OCI-LY1 (cell line): Measurements from ENCODE around the gene ZBTB7A.

ENCODE experiments used
- H2AFZ ChIP-seq: fragments of 200-600 bp; sonication (generic), shearing (Covaris generic); 2 replicates; pipeline ENCODE4 v1.6.0; 2014; ENCODE audit warnings: antibody characterized with exemption, mild to moderate bottlenecking, low read length
- H3F3A ChIP-seq: fragments of 200-600 bp; sonication (generic), shearing (Covaris generic); 2 replicates; pipeline ENCODE4 v1.6.0; 2014; ENCODE audit warnings: mild to moderate bottlenecking, antibody characterized with exemption, low read length, moderate library complexity; ENCODE audit not compliant: insufficient read depth
- H3K27ac ChIP-seq: fragments of 200-600 bp; sonication (generic); 2 replicates; pipeline ENCODE4 v1.5.1; 2014; ENCODE audit warnings: low read length, mixed run types, mild to moderate bottlenecking, low read depth; ENCODE audit not compliant: poor library complexity, severe bottlenecking
- H3K27me3 ChIP-seq: fragments of 200-600 bp; sonication (generic); 2 replicates; pipeline ENCODE4 v1.6.0; 2014; ENCODE audit warnings: antibody characterized with exemption, mild to moderate bottlenecking, low read length, moderate library complexity; ENCODE audit not compliant: insufficient read depth
- H3K36me3 ChIP-seq: fragments of 200-600 bp; sonication (generic); 2 replicates; pipeline ENCODE4 v1.6.1; 2014; ENCODE audit warnings: mild to moderate bottlenecking, antibody characterized with exemption, low read length, moderate library complexity, mixed read lengths; ENCODE audit not compliant: insufficient read depth
- H3K4me1 ChIP-seq: fragments of 200-600 bp; sonication (generic); 2 replicates; pipeline ENCODE4 v1.5.1; 2014; ENCODE audit warnings: mild to moderate bottlenecking, low read length, moderate library complexity; ENCODE audit not compliant: insufficient read depth, severe bottlenecking
- H3K4me2 ChIP-seq: fragments of 200-600 bp; sonication (generic), shearing (Covaris generic); 2 replicates; pipeline ENCODE4 v1.6.1; 2014; ENCODE audit warnings: low read length
- H3K4me3 ChIP-seq: fragments of 200-600 bp; sonication (generic); 2 replicates; pipeline ENCODE4 v1.5.1; 2014; ENCODE audit warnings: low read length, low read depth, mild to moderate bottlenecking, mixed read lengths; ENCODE audit not compliant: poor library complexity, severe bottlenecking
- H3K79me2 ChIP-seq: fragments of 200-600 bp; shearing (Covaris generic); 2 replicates; pipeline ENCODE4 v1.6.1; 2016; ENCODE audit warnings: mixed run types, low read length, mixed read lengths; ENCODE audit not compliant: insufficient read depth
- H3K9ac ChIP-seq: fragments of 200-600 bp; sonication (generic), shearing (Covaris generic); 2 replicates; pipeline ENCODE4 v1.6.1; 2014; ENCODE audit warnings: mild to moderate bottlenecking, low read length, mixed read lengths
- H3K9me2 ChIP-seq: fragments of 200-600 bp; sonication (generic), shearing (Covaris generic); 2 replicates; pipeline ENCODE4 v1.6.1; 2014; ENCODE audit warnings: low read depth, mild to moderate bottlenecking, low read length, mixed read lengths
- H3K9me3 ChIP-seq: fragments of 200-600 bp; shearing (Covaris generic); 2 replicates; pipeline ENCODE4 v1.6.1; 2014; ENCODE audit warnings: low read length, mixed read lengths
- H4K20me1 ChIP-seq: fragments of 200-600 bp; sonication (generic), shearing (Covaris generic); 2 replicates; pipeline ENCODE4 v1.6.0; 2016; ENCODE audit warnings: mild to moderate bottlenecking, low read length; ENCODE audit not compliant: insufficient read depth
- CTCF ChIP-seq: fragments of 200-600 bp; sonication (generic), shearing (Covaris generic); IDR thresholded peaks from 2 replicates; pipeline ENCODE4 v1.5.1; 2017; ENCODE audit warnings: mild to moderate bottlenecking, antibody characterized with exemption, low read length, moderate library complexity, mixed read lengths
- EZH2 ChIP-seq: fragments of 200-600 bp; sonication (generic), shearing (Covaris generic); IDR thresholded peaks from 2 replicates; pipeline ENCODE4 v1.8.0; 2017; ENCODE audit warnings: borderline replicate concordance, mixed run types, mild to moderate bottlenecking, antibody characterized with exemption, low read length, moderate library complexity, mixed read lengths

Gene ZBTB7A

GRCh38 chr19:4096049-4096892, 29.6 kb upstream of the ZBTB7A start:
- Histone ChIP-seq H3K4me2 (no peak overlapping the region), H3K4me3 (no peak overlapping the region), H3K36me3 (peaks cover 64% of the 10 kb centered on the region), H3K79me2 (no peaks in the 10 kb centered on the region), H3K9me3 (no peaks in the 10 kb centered on the region), H3K9me2 (no peaks in the 10 kb centered on the region), H4K20me1 (no peaks in the 10 kb centered on the region), H3K27me3 (no peaks in the 10 kb centered on the region), H3K27ac (no peak overlapping the region), H2AFZ (no peak overlapping the region), H3K9ac (no peak overlapping the region), H3K4me1 (no peaks in the 10 kb centered on the region), H3F3A (no peaks in the 10 kb centered on the region)
- TF ChIP-seq CTCF, result no peak
- no peak for TF ChIP-seq EZH2

- Histone ChIP-seq H3K4me1 (no peaks in the 10 kb centered on the region), H2AFZ (no peak overlapping the region), H4K20me1 (no peaks in the 10 kb centered on the region), H3K9ac (no peak overlapping the region), H3K36me3 (peaks cover 64% of the 10 kb centered on the region), H3F3A (no peaks in the 10 kb centered on the region), H3K9me3 (no peaks in the 10 kb centered on the region), H3K4me2 (no peak overlapping the region), H3K27me3 (no peaks in the 10 kb centered on the region), H3K4me3 (no peak overlapping the region), H3K27ac (no peak overlapping the region), H3K79me2 (no peaks in the 10 kb centered on the region), H3K9me2 (no peaks in the 10 kb centered on the region)
- TF ChIP-seq CTCF (no peak), EZH2 (no peak)
These were observed 28.8 kb upstream of the ZBTB7A start for GRCh38 chr19:4095488-4095844.

- Histone ChIP-seq H3K27me3 (no peaks in the 10 kb centered on the region), H3K4me3 (no peak overlapping the region), H3K9me2 (no peaks in the 10 kb centered on the region), H4K20me1 (no peaks in the 10 kb centered on the region), H3K36me3 (peaks cover 65% of the 10 kb centered on the region), H2AFZ (no peak overlapping the region), H3K79me2 (no peaks in the 10 kb centered on the region), H3K9me3 (no peaks in the 10 kb centered on the region), H3K9ac (no peak overlapping the region), H3K27ac (no peak overlapping the region), H3K4me1 (no peaks in the 10 kb centered on the region), H3F3A (no peaks in the 10 kb centered on the region), H3K4me2 (no peak overlapping the region)
- TF ChIP-seq CTCF (no peak), EZH2 (no peak)
These were observed 28.2 kb upstream of the ZBTB7A start for GRCh38 chr19:4094761-4095487.
